IPS-NIHi7 (cell line): ENCODE data around the gene UXT.

ENCODE experiments used
- DNase-seq: peaks from one replicate; pipeline ENCODE4 v3.0.0; 2012; ENCODE audit warnings: mixed read lengths; ENCODE audit errors: extremely low spot score

The UXT gene

DNA sequence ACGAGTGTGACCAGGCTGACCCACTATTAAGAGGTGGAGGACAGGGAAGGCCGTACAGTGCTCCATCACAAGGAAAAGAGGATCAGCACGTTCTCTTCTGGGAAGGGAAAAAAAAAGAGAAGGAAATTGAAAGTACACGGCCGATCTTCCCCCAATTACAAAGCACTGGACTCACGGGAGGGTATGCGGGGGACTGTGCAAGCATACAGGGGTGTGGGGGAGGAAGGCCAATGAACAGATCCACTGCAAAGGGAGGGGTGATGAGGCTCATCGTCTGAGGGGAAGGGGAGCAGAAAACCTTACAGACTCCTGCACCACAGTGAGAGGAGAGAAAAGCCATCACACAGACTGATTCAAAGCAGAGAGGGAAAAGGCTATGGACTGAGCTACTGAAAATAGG is 9.7 kb downstream of the UXT start:
- DNase-seq: no peak

DNA sequence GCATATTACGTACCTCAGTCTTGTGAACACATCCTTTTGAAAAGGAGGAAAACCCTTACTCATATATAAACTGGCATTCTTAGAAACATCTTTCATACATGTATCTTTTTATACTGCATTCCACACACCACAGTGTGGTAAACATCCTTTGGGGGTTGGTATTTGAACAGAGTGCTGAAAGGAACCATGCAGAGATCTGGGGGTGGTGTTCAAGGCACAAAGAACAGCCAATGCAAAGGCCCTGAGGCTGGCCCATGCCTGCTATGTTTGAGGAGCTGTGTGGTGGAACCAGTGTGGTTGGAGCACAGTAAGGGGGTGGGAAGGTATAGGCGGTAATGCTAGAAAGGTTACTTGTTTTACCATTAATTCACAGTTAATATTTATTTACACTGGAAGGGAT is 10.6 kb downstream of the UXT start:
- DNase-seq: no peak

DNA sequence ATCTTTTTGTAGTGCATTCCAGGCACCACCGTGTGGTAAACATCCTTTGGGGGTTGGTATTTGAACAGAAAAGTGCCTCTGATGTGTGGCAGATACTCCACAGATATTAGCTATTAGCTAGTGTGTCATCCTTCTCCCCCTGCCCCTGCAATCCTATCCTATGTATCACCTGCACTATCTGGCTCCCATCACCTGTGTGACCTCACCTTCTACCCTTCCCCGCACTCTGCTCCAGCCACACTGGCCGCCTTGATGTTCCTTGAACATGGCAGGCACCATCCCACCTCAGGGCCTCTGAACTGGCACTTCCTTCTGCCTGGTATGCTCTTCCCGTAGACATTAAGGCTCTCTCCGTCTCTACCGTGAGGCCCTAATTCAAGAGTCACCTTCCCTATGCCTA is 12.3 kb downstream of the UXT start:
- no peak for DNase-seq

- no peak for DNase-seq
Measured at GRCh38 chrX:47645530-47645929, 13.4 kb downstream of the UXT start.

GRCh38 chrX:47644557-47645091 is 14.4 kb downstream of the UXT start:
- DNase-seq: peak; percentile 35

GRCh38 chrX:47643926-47644325 is 15.1 kb downstream of the UXT start:
- peak; percentile 8 for DNase-seq

- DNase-seq: no peak
Measured at GRCh38 chrX:47638816-47639215, 20.2 kb downstream of the UXT start.

DNA sequence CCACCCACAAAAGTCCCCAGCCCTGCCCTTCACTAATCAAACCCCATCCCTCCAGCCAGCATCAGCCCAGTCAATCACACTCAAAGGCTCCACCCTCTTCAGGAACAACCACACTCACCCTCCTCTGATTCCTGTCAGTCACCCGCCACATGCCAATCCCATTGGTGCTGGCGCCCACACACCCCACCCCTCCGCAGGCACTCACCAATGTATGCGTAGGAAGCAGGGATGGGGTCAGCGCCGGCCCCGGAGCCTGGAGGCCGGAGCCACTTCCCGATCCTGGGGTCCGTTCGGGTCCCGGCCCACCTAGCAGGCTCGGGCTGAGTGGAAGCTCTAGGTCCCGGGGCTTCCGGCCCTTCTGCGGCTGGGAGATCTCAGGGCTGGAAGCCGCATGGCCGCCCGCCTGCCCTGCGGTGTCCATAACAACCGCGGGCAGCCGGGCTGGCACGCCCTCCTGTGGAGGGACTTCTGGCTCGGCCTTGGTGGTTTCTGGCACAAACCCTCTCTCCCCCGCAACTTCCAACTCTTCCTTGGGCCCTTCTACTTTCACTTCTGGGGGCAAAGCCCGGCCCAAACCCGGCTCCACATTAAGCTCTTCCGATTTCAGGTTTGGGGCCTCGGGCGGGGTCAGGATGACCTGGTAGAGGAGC is 21.3 kb downstream of the UXT start:
- DNase-seq: peak; percentile 77

DNA sequence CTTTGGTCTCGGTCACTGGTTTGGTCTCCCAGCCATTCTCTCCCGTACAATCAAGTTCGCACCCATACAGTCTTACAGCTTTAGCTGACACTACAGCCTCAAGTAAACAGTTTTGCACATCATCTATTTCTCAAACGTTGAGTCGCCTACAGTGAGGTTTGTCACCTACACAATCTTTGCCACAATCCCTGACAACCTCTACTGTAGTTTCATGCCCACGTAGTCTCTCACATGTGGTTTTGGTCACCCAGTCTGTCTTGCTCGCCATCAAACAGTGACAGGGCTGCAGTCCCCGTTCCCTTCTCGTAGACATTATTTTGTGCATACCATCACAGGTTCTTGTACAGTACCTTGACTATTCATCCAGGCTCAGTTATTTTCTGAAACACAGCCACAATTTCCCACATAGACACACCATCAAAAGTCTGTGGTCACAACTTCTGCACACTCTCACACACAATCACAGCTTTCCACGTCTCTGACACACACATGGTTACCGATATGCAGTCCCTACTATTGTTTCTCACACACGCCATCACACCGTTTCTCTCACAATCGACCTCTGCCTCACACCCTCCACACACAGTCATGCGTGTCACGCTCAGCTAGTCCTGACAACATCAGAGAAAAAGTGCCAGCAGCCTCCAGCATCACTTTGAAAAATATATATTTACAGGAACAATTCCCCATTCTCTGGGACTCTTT is 24.0 kb downstream of the UXT start:
- DNase-seq: no peak

DNA sequence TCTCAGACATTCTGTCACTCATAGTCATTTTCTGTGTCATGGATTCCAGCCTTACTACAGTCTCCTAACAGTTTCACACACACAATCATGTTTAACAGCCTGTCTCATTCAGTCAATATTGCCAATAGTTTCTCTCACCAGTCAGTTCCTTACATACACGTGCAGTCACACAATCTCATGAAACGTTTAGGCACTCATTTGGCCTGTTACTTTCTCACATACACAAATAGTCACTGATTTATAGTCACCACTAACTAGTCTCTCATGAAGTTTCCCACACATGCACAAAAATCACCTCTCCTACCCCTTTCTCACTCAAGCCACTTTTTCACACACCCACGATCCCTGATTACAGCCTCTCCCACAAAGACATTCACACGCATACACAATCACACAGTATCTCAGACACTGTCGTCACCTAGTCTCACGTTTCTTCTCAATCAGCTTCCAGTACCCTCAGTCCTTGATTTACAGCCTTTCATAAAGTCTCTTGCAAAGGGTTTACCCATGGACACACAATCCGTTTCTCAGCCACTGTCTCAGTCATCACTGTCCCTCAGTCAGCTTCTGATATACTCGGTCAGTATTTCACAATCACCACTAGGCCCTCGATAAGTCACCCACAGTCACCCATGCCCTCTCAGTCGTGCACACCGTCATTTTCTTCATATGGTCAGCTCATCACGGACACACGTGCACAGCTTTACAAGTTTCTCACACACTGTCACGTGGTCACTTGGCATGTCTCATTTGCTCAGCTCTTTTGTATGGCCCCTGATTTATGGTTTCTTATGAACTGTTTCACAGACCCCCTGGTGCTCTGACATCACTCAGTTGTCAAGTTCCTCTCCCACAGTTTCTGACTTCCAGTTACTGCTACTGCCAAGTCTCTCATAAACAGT is 25.0 kb downstream of the UXT start:
- no peak for DNase-seq

DNA sequence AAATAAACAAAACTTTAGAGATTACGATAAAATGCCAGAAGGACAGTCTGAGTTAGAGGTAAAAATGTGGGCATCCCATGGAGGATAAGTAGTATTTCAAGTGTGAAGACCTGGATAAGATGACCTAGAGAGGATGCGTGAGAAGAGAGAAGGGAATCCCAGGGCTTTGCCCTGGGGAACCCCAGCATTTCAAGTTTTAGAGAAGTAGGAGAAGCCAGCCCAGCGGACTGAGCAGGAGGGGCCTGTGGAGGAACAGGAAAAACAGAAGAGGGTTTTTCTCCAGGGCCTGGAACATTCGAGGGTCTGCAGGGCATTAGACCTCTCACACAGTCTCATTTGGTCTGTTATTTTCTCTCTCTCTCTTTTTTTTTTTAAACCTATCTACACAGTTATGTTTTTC is 26.3 kb downstream of the UXT start:
- DNase-seq: no peak

- no peak for DNase-seq
Measured at GRCh38 chrX:47631676-47632075, 27.3 kb downstream of the UXT start.

DNA sequence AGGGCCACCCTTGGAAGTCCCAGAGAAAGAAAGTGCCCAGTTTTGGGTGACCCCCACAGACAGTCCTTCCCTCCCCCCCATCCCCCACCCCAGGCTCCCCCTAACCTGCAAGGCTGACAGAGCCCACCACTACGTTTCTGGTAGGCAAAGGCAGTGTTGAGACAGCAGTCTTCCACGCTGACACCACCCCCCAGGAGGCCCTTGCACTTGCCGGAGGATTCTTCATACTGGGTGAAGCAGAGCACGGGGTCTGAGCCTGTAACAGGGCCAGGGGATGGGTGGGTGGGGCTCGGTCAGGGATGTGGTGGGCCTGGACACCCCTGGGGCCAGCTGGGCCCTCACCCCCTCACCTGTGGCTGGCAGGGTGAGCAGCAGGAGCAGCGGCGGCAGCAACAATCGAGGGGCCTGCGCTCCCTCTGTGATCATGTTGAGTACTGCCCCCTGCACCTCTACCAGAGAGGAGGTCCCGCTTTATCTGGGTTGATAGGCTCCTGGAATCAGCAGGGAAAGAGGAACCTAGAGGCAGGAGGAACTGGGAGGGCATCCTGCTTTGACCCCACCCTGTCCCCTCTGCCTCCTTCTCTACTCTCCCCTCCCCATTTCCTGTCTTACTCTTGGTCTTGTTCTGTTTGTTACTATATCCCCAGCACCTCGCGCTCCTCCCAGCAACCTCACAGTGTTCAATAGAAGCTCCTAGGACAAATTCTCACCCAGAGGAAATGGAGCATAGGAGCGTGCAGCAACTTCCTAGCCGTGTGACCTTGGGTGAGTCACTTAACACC is 29.4 kb downstream of the UXT start, which contains the start of gene CFP:
Gene CFP, minus strand, starts transcription at position 512 of the 782 bp plus-strand sequence. Its CDS starts 86 bp downstream, at position 426.
- no peak for DNase-seq

DNA sequence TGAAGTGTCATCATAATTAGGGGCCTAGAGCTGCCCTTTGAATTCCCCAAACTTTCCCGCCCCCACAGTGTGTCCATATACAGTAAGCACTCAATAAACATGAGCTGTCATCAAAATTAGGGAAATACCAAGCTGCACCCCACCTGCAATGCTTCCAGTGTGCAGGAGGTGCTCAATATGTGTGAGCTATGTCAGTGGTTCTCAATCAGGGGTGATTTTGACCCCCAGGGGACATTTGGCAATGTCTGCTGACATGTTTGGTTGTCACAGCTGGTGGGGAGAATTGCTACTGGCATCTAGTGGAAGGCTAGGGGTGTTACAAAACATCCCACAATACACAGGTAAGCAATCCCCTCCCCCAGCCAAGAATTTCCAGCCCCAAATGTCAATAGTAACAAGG is 30.0 kb downstream of the UXT start:
- DNase-seq: no peak

GRCh38 chrX:47625365-47625764 is 33.6 kb downstream of the UXT start:
- no peak for DNase-seq

- DNase-seq: peak; percentile 81
Measured at GRCh38 chrX:47623540-47624027, 35.4 kb downstream of the UXT start.

DNA sequence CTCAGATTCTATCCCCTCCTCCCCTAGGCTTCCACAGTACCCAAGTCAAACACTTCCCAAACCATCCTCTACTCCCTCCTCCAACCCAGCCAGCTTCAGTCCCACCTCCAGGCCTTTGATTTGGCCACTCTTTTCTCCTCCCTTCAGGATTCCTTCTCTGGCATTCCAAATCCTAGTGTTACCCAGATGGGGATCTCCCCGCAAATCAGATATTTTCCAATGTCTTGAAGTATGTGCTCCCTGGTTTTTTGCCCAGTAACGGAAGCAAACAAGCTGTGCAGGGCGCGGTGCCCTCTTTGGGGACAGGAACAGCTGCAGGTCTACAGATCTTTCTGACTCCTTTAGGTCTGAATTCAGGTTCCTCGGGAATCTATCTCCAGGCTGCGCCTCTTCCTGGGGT is 37.1 kb downstream of the UXT start:
- no peak for DNase-seq

DNA sequence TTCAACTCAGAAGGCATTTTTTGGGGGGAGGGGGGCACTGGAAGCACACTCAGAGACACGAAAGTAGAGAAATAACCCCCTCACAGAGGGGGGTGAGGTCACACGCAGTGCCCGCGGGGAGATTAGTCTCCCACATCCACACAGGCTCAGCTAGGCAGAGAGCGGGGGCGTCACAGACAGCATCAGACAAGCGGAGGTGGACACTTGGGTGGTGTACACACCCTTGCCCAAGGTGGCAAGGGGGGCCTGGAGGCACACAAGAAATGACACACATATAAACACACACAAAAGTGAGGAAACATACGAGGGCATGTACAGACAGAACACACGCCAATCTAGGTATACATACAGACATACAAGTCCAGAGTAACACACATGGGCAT is 38.7 kb downstream of the UXT start:
- no peak for DNase-seq

GRCh38 chrX:47619486-47620302 is 39.3 kb downstream of the UXT start, which contains the start of gene SYN1:
Gene SYN1, minus strand, starts transcription at chrX:47619857. Its CDS starts 129 bp downstream, at chrX:47619728.
- peak; percentile 86 for DNase-seq

- no peak for DNase-seq
Measured at GRCh38 chrX:47618923-47619485, 40.0 kb downstream of the UXT start.
